ENCODE results near the gene FAM185A. TPM values are rescaled to one million over a fixed set of nuclear protein-coding genes. Genes with fewer than 3 reads are reported as not detected.
"Not testable (repeated sequence)": the region's sequence is repeated elsewhere in the genome, so short reads cannot be mapped to it uniquely, and the experiment has no call there.

FAM185A gene
- polyA plus RNA-seq, 1 donor from 2014 or later, result 3.1 TPM

GRCh38 chr7:102759934-102760333, 11.1 kb downstream of the FAM185A start:
- not testable (repeated sequence) for H3K27ac Mint-ChIP-seq, H3K36me3 Mint-ChIP-seq, H3K4me3 Mint-ChIP-seq, H3K9me3 Mint-ChIP-seq, H3K4me1 Mint-ChIP-seq, H3K27me3 Mint-ChIP-seq

- not testable (repeated sequence) for H3K27ac Mint-ChIP-seq, H3K36me3 Mint-ChIP-seq, H3K9me3 Mint-ChIP-seq, H3K4me3 Mint-ChIP-seq, H3K27me3 Mint-ChIP-seq, H3K4me1 Mint-ChIP-seq
Measured at GRCh38 chr7:102761234-102761633, 12.4 kb downstream of the FAM185A start.

GRCh38 chr7:102763295-102763905, 14.6 kb downstream of the FAM185A start:
- H3K4me3 Mint-ChIP-seq, H3K4me1 Mint-ChIP-seq, H3K36me3 Mint-ChIP-seq, H3K9me3 Mint-ChIP-seq, H3K27ac Mint-ChIP-seq, H3K27me3 Mint-ChIP-seq: not testable (repeated sequence)

- not testable (repeated sequence) for H3K4me1 Mint-ChIP-seq, H3K9me3 Mint-ChIP-seq, H3K27me3 Mint-ChIP-seq, H3K36me3 Mint-ChIP-seq, H3K4me3 Mint-ChIP-seq, H3K27ac Mint-ChIP-seq
Measured at GRCh38 chr7:102769657-102770192, 20.9 kb downstream of the FAM185A start.

GRCh38 chr7:102770467-102770866, 21.7 kb downstream of the FAM185A start:
- not testable (repeated sequence) for H3K36me3 Mint-ChIP-seq, H3K9me3 Mint-ChIP-seq, H3K4me3 Mint-ChIP-seq, H3K27me3 Mint-ChIP-seq, H3K4me1 Mint-ChIP-seq
- H3K27ac Mint-ChIP-seq, result peak overlapping the region in 1 of 3 donors; percentile 58

GRCh38 chr7:102776217-102776616, 27.4 kb downstream of the FAM185A start:
- H3K36me3 Mint-ChIP-seq, H3K9me3 Mint-ChIP-seq, H3K27me3 Mint-ChIP-seq, H3K4me1 Mint-ChIP-seq, H3K27ac Mint-ChIP-seq, H3K4me3 Mint-ChIP-seq: not testable (repeated sequence)

GRCh38 chr7:102778663-102779062, 29.9 kb downstream of the FAM185A start:
- H3K27ac Mint-ChIP-seq, H3K27me3 Mint-ChIP-seq, H3K4me1 Mint-ChIP-seq, H3K9me3 Mint-ChIP-seq, H3K36me3 Mint-ChIP-seq, H3K4me3 Mint-ChIP-seq: not testable (repeated sequence)

GRCh38 chr7:102780926-102781325, 32.1 kb downstream of the FAM185A start:
- H3K27ac Mint-ChIP-seq, H3K27me3 Mint-ChIP-seq, H3K9me3 Mint-ChIP-seq, H3K4me3 Mint-ChIP-seq, H3K36me3 Mint-ChIP-seq, H3K4me1 Mint-ChIP-seq: not testable (repeated sequence)

- H3K4me1 Mint-ChIP-seq, H3K27me3 Mint-ChIP-seq, H3K9me3 Mint-ChIP-seq, H3K36me3 Mint-ChIP-seq, H3K27ac Mint-ChIP-seq, H3K4me3 Mint-ChIP-seq: not testable (repeated sequence)
Measured at GRCh38 chr7:102788770-102789169, 40.0 kb downstream of the FAM185A start.

GRCh38 chr7:102790364-102791100, 41.7 kb downstream of the FAM185A start:
- H3K9me3 Mint-ChIP-seq, H3K4me1 Mint-ChIP-seq, H3K27ac Mint-ChIP-seq, H3K4me3 Mint-ChIP-seq, H3K27me3 Mint-ChIP-seq, H3K36me3 Mint-ChIP-seq: not testable (repeated sequence)

- H3K9me3 Mint-ChIP-seq, H3K4me3 Mint-ChIP-seq, H3K27ac Mint-ChIP-seq, H3K36me3 Mint-ChIP-seq, H3K27me3 Mint-ChIP-seq, H3K4me1 Mint-ChIP-seq: not testable (repeated sequence)
Measured at GRCh38 chr7:102791367-102791766, 42.6 kb downstream of the FAM185A start.

- H3K27me3 Mint-ChIP-seq, H3K27ac Mint-ChIP-seq, H3K9me3 Mint-ChIP-seq, H3K36me3 Mint-ChIP-seq, H3K4me1 Mint-ChIP-seq, H3K4me3 Mint-ChIP-seq: not testable (repeated sequence)
Measured at GRCh38 chr7:102791831-102792230, 43.0 kb downstream of the FAM185A start.

GRCh38 chr7:102794567-102794966, 45.8 kb downstream of the FAM185A start:
- not testable (repeated sequence) for H3K27me3 Mint-ChIP-seq, H3K27ac Mint-ChIP-seq, H3K9me3 Mint-ChIP-seq, H3K4me3 Mint-ChIP-seq, H3K4me1 Mint-ChIP-seq
- H3K36me3 Mint-ChIP-seq, result peaks cover 10% of the 10 kb centered on the region

- H3K4me3 Mint-ChIP-seq, H3K9me3 Mint-ChIP-seq, H3K4me1 Mint-ChIP-seq, H3K27me3 Mint-ChIP-seq, H3K36me3 Mint-ChIP-seq, H3K27ac Mint-ChIP-seq: not testable (repeated sequence)
Measured at GRCh38 chr7:102795987-102796595, 47.3 kb downstream of the FAM185A start.

GRCh38 chr7:102806613-102807012, 57.8 kb downstream of the FAM185A start:
- peaks cover 0 to 6% (median 0%) of the 10 kb centered on the region in 3 donors for H3K4me1 Mint-ChIP-seq
- peaks cover 14% of the 10 kb centered on the region for H3K36me3 Mint-ChIP-seq
- peaks cover 0 to 4% (median 0%) of the 10 kb centered on the region in 3 donors for H3K9me3 Mint-ChIP-seq
- no peak overlapping the region for H3K4me3 Mint-ChIP-seq
- H3K27me3 Mint-ChIP-seq, result no peaks in the 10 kb centered on the region
- H3K27ac Mint-ChIP-seq, result no peak overlapping the region

- Mint-ChIP-seq H3K27me3 (no peaks in the 10 kb centered on the region), H3K9me3 (no peaks in the 10 kb centered on the region), H3K4me3 (no peak overlapping the region), H3K4me1 (no peaks in the 10 kb centered on the region), H3K36me3 (peaks cover 11% of the 10 kb centered on the region), H3K27ac (no peak overlapping the region)
Measured at GRCh38 chr7:102810916-102811315, 62.1 kb downstream of the FAM185A start.
